Caco-2 (cell line): ENCODE data around the gene COA8. TPM values are rescaled to one million over a fixed set of nuclear protein-coding genes. Genes with fewer than 3 reads are reported as not detected.

Experiments used
- BruUV-seq: library from RNA; stranded (reverse); fragments of 400-500 nt; replicated peaks from 2 replicates; lab custom pipeline; 2021; lab: Mats Ljungman, UMichigan
- CTCF ChIA-PET: fragments of 300-600 bp; sonication (Branson Sonifier 250); formaldehyde crosslinking; loops from one replicate; lab custom pipeline; 2022; ENCODE audit warnings: antibody characterized with exemption; lab: Charles Lee
- POLR2A ChIA-PET: fragments of 300-600 bp; sonication (Branson Sonifier 250); formaldehyde crosslinking; loops from one replicate; lab custom pipeline; 2022; ENCODE audit warnings: antibody characterized with exemption; lab: Charles Lee
- DNase-seq, 2 experiments: peaks; one replicate each; pipeline versions ENCODE4 v3.0.0 to v3.0.0-alpha.2; 2020 to 2022
- H3K27me3 ChIP-seq: replicated peaks from 2 replicates; pipeline ENCODE4 v1.6.0; 2011; ENCODE audit warnings: low read length; ENCODE audit not compliant: control insufficient read depth, insufficient read depth
- H3K36me3 ChIP-seq: 2 replicates; pipeline ENCODE4 v1.5.1; 2011; ENCODE audit warnings: low read length; ENCODE audit not compliant: control insufficient read depth, insufficient read depth
- H3K4me1 ChIP-seq: fragments of 250-450 bp; sonication (Bioruptor Pico); 2 replicates; pipeline ENCODE4 v1.5.1; 2020; ENCODE audit warnings: mild to moderate bottlenecking
- H3K4me3 ChIP-seq: 2 replicates; pipeline ENCODE4 v1.5.1; 2011; ENCODE audit warnings: low read depth, mild to moderate bottlenecking, control low read depth, low read length
- H3K9me3 ChIP-seq: fragments of 250-450 bp; sonication (Bioruptor Pico); 2 replicates; pipeline ENCODE4 v1.5.1; 2020; ENCODE audit warnings: mild to moderate bottlenecking, moderate library complexity
- H3K27ac Mint-ChIP-seq: one replicate; pipeline ENCODE4 v1.8.0; 2022; ENCODE audit warnings: mixed read lengths; ENCODE audit not compliant: unreplicated experiment
- H3K27me3 Mint-ChIP-seq: one replicate; pipeline ENCODE4 v1.8.0; 2022; ENCODE audit warnings: mixed read lengths; ENCODE audit not compliant: insufficient read depth, unreplicated experiment
- H3K36me3 Mint-ChIP-seq: one replicate; pipeline ENCODE4 v1.8.0; 2022; ENCODE audit warnings: mild to moderate bottlenecking, mixed read lengths; ENCODE audit not compliant: insufficient read depth, unreplicated experiment
- H3K4me1 Mint-ChIP-seq: one replicate; pipeline ENCODE4 v1.8.0; 2022; ENCODE audit warnings: low read depth, mixed read lengths; ENCODE audit not compliant: unreplicated experiment
- H3K4me3 Mint-ChIP-seq: one replicate; pipeline ENCODE4 v1.8.0; 2022; ENCODE audit warnings: mild to moderate bottlenecking, moderate library complexity, mixed read lengths; ENCODE audit not compliant: unreplicated experiment
- H3K9me3 Mint-ChIP-seq: one replicate; pipeline ENCODE4 v1.8.0; 2022; ENCODE audit warnings: mixed read lengths; ENCODE audit not compliant: unreplicated experiment
- intact Hi-C: fragments of 100-400 bp; cut with micrococcal nuclease; formaldehyde crosslinking; loops from one replicate; pipeline ENCODE4 v1.10.0; 2022; ENCODE audit not compliant: unreplicated experiment
- total RNA-seq: library from RNA; stranded (reverse); gene quantifications from 2 replicates; pipeline ENCODE4 v1.2.3, GENCODE V29; 2022
- TF ChIP-seq, protein P1 (sequence below), 2 experiments: fragments of 200-600 bp in 1 of 2; IDR thresholded peaks; 1 replicate in 1 of 2; 2 replicates in 1 of 2; pipeline versions ENCODE4 v1.5.1 to v1.8.0; 2011 to 2022; ENCODE audit warnings: antibody characterized with exemption in 1 of 2, control low read depth in 1 of 2, inconsistent platforms in 1 of 2, low read depth in 1 of 2, low read length in 1 of 2, mild to moderate bottlenecking in 1 of 2, moderate library complexity in 1 of 2; ENCODE audit not compliant: insufficient read depth in 1 of 2, severe bottlenecking in 1 of 2, unreplicated experiment in 1 of 2

Gene COA8
- total RNA-seq, 1 experiment from 2014 or later, result 50.7 TPM

DNA sequence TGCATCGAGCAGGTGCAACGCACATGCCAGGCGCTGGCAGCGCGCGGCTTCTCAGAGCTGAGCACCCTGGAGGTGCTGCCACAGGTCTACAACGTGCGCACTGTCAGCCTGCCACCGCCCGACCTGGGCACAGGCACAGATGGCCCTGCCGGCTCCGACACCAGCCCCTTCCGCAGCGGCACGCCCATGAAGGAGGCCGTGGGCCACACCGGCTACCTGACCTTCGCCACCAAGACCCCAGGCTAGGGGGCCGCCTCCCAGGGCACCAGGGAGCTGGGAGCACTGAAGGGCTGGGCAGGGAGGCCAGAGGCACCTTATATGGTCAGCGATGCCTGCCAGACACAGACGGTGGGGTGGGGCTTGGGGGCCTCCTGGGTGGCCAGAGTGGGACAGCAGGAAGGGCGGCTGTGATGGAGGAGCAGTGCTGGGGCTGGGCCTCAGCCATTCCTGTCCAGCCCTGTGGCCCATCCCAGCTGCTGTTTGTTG, 28.1 kb upstream of the COA8 start:
- POLR2A ChIA-PET, result no interaction called here
- peaks cover 17% of the 10 kb centered on the region for H3K36me3 Mint-ChIP-seq
- Histone ChIP-seq H3K27me3 (no peaks in the 10 kb centered on the region), H3K4me3 (no peak overlapping the region), H3K4me1 (0 out of 2 replicates have a peak, but pooled peaks cover 7% of the 10 kb centered on the region), H3K36me3 (peaks cover 2% of the 10 kb centered on the region; the same call in 1 of the 2 replicates), H3K9me3 (no peaks in the 10 kb centered on the region)
- no peak overlapping the region for H3K4me3 Mint-ChIP-seq
- intact Hi-C loops, result no loop called here
- H3K4me1 Mint-ChIP-seq, result no peaks in the 10 kb centered on the region
- H3K9me3 Mint-ChIP-seq, result no peaks in the 10 kb centered on the region
- no peak overlapping the region for H3K27ac Mint-ChIP-seq
- BruUV-seq, result no TSS peak
- TF ChIP-seq, protein P1, sequence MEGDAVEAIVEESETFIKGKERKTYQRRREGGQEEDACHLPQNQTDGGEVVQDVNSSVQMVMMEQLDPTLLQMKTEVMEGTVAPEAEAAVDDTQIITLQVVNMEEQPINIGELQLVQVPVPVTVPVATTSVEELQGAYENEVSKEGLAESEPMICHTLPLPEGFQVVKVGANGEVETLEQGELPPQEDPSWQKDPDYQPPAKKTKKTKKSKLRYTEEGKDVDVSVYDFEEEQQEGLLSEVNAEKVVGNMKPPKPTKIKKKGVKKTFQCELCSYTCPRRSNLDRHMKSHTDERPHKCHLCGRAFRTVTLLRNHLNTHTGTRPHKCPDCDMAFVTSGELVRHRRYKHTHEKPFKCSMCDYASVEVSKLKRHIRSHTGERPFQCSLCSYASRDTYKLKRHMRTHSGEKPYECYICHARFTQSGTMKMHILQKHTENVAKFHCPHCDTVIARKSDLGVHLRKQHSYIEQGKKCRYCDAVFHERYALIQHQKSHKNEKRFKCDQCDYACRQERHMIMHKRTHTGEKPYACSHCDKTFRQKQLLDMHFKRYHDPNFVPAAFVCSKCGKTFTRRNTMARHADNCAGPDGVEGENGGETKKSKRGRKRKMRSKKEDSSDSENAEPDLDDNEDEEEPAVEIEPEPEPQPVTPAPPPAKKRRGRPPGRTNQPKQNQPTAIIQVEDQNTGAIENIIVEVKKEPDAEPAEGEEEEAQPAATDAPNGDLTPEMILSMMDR (IDR thresholded peaks at IDR 0.05; ENCODE audit: insufficient read depth in 1 of 2, low read depth in 1 of 2, low read length in 1 of 2, severe bottlenecking in 1 of 2, unreplicated experiment in 1 of 2), result no peak
- H3K27me3 Mint-ChIP-seq, result no peaks in the 10 kb centered on the region
- CTCF ChIA-PET, result interaction anchor here (1.2 kb wide), 1 partner anchor 13 kb away, joined by 5 read pairs; no protein-coding TSS in a partner anchor
- DNase-seq, result no peak

GRCh38 chr14:103535081-103535890, 27.5 kb upstream of the COA8 start:
- H3K4me3 Mint-ChIP-seq, result no peak overlapping the region
- Histone ChIP-seq H3K9me3 (no peaks in the 10 kb centered on the region), H3K4me1 (0 out of 2 replicates have a peak, but pooled peaks cover under 1% of the 10 kb centered on the region), H3K4me3 (no peak overlapping the region), H3K27me3 (no peaks in the 10 kb centered on the region), H3K36me3 (peaks cover 2% of the 10 kb centered on the region; the same call in 1 of the 2 replicates)
- TSS peak; percentile 7 for BruUV-seq
- TF ChIP-seq, protein P1 (IDR thresholded peaks at IDR 0.05; ENCODE audit: insufficient read depth in 1 of 2, low read depth in 1 of 2, low read length in 1 of 2, severe bottlenecking in 1 of 2, unreplicated experiment in 1 of 2), result no peak
- H3K9me3 Mint-ChIP-seq, result no peaks in the 10 kb centered on the region
- intact Hi-C loops, result no loop called here
- H3K27me3 Mint-ChIP-seq, result no peaks in the 10 kb centered on the region
- H3K4me1 Mint-ChIP-seq, result no peaks in the 10 kb centered on the region
- no peak overlapping the region for H3K27ac Mint-ChIP-seq
- no peak for DNase-seq
- CTCF ChIA-PET, result interaction anchor here (1.2 kb wide), 1 partner anchor 12 kb away, joined by 5 read pairs; no protein-coding TSS in a partner anchor
- H3K36me3 Mint-ChIP-seq, result peaks cover 11% of the 10 kb centered on the region
- POLR2A ChIA-PET, result no interaction called here

DNA sequence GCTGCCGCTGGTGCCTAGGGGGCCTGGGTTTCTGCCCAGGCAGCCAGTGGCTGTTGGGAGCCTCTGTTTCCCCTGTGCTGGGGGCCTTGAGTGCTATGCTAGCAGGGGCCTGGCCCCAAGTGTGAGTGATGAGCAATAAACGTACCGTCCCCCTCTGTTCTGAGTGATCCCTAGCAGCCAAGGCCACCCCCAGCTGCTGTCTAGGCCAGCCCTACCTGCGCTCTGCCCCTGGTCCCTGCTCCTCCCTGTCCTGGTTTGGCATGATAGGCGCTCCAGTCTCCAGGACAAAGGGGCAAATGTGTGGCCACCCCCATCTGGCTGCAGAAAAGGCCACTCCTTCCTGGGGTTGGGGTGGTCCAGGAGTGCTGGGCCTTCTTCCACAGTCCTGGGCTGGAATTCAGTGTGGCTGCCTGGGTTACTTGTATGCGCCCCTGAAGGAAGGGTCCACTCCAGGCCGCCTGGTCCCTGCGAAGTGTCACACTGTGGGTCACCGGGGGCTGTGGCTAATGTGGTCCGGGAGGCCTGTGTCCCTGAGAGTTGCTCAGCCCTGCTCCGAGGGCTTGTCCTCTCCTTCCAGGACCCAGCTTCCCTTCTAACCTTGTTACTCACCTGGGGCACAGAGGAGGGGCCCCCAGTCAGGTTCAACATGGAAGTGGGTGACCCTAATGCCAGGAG, 26.7 kb upstream of the COA8 start:
- intact Hi-C loops, result no loop called here
- no peak for DNase-seq
- Mint-ChIP-seq H3K4me1 (no peaks in the 10 kb centered on the region), H3K27ac (no peak overlapping the region), H3K4me3 (no peak overlapping the region), H3K9me3 (no peaks in the 10 kb centered on the region), H3K27me3 (no peaks in the 10 kb centered on the region), H3K36me3 (peaks cover 11% of the 10 kb centered on the region)
- no peaks in the 10 kb centered on the region for H3K9me3 ChIP-seq
- no TSS peak for BruUV-seq
- H3K27me3 ChIP-seq, result no peaks in the 10 kb centered on the region
- no peaks in the 10 kb centered on the region for H3K4me1 ChIP-seq
- H3K4me3 ChIP-seq, result no peak overlapping the region
- ChIA-PET POLR2A (no interaction called here), CTCF (interaction anchor here (1.2 to 1.7 kb wide), 2 partner anchors 11 to 17 kb away, joined by 4 to 5 read pairs; no protein-coding TSS in a partner anchor)
- peaks cover 2% of the 10 kb centered on the region; the same call in 1 of the 2 replicates for H3K36me3 ChIP-seq
- TF ChIP-seq, protein P1 (IDR thresholded peaks at IDR 0.05; ENCODE audit: insufficient read depth in 1 of 2, low read depth in 1 of 2, low read length in 1 of 2, severe bottlenecking in 1 of 2, unreplicated experiment in 1 of 2), result no peak
